ENCODE results near the gene LDLRAD4.
"Not testable (repeated sequence)": the region's sequence is repeated elsewhere in the genome, so short reads cannot be mapped to it uniquely, and the experiment has no call there.

Gene LDLRAD4

DNA sequence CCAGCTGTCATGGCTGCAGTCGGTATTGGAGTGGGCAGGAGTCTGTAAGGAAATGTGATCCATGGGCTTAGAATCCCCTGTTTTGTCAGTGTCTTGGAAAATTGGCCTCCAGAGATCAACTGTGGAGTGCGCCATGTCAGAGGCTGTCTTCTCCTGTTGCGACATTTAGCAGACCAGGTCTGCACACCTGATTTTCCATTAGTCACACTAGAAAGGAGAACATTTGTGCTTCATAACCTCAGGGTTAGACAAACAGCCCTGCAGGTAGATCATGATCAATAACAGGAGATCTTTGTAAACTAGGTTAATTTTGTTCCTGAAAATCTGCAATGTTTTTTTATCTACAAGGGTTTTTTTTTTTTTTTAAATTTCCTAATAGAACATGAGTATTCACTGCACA lies 28.0 kb downstream of the LDLRAD4 start:
- no peak for DNase-seq (ENCODE audit: low read depth)

GRCh38 chr18:13247506-13247905 lies 28.9 kb downstream of the LDLRAD4 start:
- no peak for DNase-seq (ENCODE audit: low read depth)

DNA sequence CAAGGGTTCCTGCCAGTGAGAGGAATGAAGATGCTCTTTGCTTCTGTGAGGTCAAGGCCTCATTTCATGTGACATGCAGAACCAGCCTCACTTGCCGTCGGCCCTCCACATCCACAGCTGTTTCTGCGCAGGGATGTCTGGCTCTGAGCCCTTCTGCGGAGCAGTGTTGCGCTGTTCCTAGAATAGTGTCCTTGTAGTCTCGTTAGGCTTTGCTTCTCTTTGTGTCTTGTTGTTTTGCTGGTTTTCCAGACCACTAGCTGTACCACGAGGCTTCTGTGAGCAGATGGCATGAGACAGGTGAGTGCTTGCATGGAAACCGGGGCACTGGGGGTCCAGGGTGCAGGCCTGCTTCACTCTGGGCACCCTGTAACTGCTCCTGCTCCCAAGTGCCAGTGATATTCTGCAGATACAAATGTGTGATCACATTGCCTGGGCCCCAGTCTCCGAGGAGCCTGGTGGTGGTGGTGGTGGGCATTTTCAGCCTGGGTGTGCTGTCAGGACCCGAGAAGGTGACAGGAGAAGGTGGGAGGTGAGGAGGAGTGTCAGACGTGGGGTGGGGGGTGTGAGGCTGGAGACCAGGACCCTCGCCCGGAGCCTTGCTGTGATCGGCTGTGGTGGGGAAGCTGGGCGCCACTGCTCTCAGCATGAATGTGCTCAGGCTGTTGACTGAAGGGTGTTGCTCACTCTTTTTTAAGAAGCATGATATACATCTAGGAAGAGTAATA lies 34.3 kb downstream of the LDLRAD4 start:
- no peak for DNase-seq (ENCODE audit: low read depth)

- DNase-seq (ENCODE audit: low read depth), result no peak
Measured at GRCh38 chr18:13253786-13254688, 35.5 kb downstream of the LDLRAD4 start.

GRCh38 chr18:13254971-13255927 lies 36.7 kb downstream of the LDLRAD4 start:
- no peak for DNase-seq (ENCODE audit: low read depth)

DNA sequence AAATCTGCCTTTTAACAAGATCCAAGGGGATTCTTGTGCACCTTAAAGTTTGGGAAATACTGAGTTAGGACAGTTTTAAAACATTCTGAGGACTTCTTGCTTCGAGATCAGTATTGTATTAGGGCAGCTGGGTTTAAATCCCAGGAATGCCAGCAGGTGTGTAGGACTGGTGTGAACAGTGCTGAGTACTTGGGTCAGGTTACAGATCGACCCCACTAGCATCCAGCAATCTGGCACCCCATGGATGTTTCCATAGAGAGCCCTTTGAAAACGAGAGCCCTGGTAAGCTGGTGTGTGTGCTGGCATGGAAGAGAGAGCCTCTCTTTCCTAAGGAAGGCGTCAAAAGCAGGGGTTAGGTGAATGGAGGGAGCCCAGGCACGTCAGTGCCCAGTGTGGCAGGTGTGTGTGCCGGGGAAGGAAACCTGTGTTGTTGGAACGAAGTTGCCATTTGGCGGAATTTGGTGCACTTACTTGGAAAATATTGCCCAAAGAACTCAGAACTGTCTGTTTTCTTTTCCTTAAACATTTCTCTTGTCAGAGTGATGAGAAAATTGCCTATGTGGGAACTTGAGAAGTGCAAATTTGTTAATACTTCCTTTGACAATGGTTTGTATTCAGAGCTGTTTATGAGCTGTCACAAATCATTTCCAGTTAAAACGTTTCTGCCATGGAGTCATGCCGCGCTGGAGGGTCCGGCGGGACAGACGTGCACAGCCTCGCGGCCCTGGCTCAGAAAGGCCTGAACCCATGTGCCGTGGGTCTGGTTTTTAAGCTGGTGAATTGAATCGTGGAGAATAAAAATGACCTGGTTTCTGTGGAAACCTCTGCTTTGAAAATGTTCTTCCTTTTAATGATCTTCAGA lies 38.1 kb downstream of the LDLRAD4 start:
- DNase-seq (ENCODE audit: low read depth), result no peak

DNA sequence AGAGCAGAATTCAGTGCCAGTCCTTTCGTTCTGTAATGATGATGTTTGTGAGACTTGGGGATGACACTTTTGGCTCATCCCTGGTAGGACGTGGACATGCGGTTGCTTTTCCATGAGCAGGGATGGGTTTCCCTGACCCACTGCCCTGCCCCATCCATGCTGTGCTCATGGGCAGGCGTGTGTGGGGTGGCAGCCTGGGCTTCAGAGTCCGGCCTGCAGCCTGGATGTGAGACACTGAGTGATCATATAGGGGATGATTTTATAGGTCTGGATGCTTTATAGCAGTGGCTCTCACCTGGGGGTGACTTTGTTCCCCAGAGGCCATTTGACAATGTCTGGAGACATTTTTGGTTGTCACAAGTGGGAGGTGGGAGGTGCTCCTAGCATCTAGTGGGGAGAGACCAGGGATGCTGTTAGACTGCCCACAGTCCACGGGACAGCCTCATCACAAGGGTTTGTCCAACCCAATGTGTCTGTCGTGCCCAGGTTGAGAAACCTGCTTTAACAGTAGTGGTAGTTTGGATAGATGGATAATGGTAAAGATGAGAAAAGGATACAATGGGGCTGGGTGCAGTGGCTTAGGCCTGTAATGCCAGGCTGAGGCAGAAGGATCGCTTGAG lies 38.9 kb downstream of the LDLRAD4 start:
- DNase-seq (ENCODE audit: low read depth), result no peak

DNA sequence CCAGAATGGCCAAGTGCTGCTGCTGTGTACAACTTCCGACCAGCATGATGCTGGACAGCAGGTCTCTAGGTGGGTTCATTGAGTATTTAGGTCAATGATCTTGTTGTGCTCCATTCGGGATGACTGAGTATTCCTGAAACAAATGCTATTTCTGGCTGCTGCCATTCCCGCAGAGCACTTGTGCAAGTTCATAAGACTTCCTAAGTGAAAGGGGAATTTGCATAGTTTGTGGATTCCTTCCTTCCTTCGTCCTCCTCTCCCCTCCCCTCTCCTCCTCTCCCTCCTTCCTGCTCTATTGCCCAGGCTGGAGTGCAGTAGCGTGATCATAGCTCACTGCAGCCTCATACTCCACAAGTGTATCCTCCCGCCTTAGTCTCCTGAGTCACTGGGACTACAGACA lies 40.4 kb downstream of the LDLRAD4 start:
- DNase-seq (ENCODE audit: low read depth), result no peak

DNA sequence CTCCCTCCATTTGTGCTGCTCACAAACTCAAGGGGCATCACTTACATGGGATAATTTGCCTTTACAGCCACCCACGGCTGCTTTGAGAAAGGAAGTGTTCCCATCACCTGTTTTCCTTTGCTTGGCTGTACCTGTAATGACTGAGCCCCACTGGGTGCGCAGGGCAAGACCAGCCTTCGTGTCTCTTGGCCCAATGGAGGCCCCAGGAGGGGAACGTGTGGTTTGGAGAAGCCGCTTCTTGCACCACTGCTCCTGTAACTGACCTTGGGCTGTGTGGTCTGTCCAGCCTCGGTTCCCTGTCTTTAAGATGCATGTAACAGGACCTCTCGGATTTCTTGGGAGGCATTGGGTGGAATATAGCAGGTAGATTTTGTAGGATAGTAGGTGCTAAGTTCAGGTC lies 41.1 kb downstream of the LDLRAD4 start:
- DNase-seq (ENCODE audit: low read depth), result no peak

GRCh38 chr18:13260197-13260934 lies 41.8 kb downstream of the LDLRAD4 start:
- no peak for DNase-seq (ENCODE audit: low read depth)

DNA sequence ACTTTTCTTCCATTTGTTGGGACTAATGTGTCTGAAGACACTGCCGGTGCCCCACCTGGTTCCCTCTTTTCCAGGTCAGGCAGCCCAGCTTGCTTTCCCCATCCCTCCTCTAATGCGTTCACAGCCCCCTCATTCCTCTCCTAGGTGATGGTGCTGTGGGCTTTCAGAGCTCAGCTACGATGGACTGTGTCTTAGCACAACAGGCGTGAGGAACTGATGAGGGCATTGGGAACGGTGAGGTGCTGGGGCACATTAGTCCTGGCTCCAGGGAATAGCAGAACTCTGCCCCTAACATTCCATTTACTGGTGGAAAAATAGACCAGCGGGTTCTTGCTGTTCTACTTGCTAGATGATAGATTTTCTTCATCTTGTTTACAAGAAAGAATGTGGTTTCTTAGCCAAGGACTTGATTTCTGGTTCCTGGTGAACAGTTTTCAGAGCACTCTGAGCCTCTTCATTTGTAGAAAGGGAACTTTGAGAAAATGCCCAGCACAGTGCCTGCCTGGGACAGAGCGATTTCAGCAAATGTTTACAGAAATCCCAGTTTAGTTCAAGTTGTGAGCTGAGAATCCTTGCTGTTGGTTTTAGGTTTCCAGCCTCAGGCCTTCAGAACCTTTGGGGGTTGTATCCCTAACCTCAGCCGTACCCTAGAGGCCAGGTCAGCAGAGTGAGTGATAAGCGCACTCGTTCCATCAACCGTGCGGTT lies 42.5 kb downstream of the LDLRAD4 start:
- DNase-seq (ENCODE audit: low read depth), result no peak

DNA sequence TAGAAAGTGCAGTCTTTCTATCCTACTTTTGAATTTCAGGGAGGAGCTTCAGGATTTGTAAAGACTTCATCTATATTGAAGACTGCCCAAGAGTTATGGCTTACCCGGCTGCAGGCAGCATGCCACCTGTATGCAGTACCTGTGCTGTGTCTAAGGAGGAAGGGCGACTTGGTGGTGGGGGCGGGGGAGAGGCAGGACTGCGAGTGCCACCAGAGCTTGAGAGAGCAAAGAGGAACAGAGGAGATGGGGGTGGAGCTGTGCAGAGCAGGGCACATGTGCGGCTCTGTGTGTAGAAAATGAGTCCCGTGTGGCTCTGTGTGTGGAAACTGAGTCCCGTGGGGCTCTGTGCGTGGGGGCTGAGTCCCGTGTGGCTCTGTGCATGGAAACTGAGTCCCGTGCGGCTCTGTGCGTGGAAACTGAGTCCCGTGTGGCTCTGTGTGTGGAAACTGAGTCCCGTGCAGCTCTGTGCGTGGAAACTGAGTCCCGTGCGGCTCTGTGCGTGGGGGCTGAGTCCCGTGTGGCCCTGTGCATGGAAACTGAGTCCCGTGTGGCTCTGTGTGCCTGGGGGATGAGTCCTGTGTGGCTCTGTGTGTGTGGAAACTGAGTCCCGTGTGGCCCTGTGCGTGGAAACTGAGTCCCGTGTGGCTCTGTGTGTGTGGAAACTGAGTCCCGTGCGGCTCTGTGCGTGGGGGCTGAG lies 43.2 kb downstream of the LDLRAD4 start:
- no peak for DNase-seq (ENCODE audit: low read depth)

- DNase-seq (ENCODE audit: low read depth), result not testable (repeated sequence)
Measured at GRCh38 chr18:13262358-13262680, 43.8 kb downstream of the LDLRAD4 start.

DNA sequence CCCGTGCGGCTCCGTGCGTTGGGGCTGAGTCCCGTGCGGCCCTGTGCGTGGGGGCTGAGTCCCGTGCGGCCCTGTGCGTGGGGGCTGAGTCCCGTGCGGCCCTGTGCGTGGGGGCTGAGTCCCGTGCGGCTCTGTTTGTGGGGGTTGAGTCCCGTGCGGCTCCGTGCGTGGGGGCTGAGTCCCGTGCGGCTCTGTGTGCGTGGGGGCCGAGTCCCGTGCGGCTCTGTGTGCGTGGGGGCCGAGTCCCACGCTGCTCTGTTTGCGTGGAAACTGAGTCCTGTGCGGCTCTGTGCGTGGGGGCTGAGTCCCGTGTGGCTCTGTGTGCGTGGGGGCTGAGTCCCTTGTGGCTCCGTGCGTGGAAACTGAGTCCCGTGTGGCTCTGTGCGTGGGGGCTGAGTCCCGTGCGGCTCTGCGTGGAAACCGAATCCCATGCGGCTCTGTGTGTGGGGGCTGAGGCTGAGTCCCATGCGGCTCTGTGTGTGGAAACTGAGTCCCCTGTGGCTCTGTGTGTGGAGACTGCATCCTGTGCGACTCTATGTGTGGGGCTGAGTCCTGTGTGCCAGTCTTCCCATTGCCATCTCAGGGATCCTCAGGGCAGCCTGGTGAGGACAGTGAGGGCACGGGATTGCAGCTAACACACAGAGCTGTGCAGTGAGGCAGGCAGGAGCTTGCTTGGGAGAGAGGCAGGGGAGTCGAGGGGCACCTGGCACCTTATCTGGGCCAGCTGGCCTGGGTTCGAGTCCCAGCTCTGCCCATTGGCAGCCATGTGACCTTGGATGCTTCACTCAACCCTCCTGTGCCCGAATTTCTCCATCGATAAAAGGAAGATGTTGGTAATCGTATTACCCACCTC lies 44.5 kb downstream of the LDLRAD4 start:
- DNase-seq (ENCODE audit: low read depth), result no peak

- no peak for DNase-seq (ENCODE audit: low read depth)
Measured at GRCh38 chr18:13264091-13265007, 45.8 kb downstream of the LDLRAD4 start.

DNA sequence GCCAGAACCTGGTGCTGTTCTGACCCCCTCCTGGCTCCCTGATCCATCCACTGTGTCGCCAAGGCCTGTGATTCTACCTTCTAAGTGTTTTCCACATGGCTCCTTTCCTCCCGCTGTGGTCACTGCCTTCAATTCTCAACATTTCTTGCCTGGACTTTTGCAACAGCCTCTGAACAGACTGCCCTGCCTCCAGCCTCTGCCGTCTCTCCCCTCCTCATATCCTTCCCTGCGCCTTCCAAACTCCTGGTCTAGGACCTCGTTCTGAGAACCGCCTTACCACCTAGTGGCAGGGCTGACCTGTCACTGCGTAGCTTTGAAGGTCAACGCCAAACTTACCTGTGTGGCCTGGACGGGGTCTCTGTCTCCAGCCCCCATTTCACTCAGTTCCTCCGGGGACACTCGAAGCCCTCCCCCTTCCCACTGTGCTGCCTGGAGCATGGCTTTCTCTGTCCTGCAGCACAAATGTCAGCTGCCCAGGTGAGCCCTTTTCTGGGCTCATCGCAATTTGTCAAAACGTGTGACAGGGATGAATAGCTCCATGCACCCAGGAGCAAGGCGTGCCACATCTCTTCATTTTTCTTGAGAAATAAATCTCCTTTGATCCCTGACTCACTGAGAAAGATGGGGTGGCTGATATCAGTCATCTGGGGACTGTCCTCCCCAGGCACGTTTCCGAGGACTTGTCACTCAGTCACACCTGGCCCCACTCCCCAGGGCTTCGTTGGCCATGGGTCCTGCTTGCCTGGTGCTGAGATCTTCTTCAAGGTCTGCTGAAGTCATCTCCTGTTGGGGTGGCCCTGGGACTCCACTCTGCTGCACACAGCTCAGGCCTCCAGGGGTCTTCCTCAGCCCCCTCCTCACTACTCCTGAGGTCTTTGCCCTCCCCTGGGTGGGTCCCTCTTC lies 46.7 kb downstream of the LDLRAD4 start:
- DNase-seq (ENCODE audit: low read depth), result no peak
